Left renal cortex interstitium (tissue), 4 donors: ENCODE measurements around the gene SDK2. TPM values are rescaled to one million over a fixed set of nuclear protein-coding genes. Genes with fewer than 3 reads are reported as not detected.

ENCODE experiments used
- DNase-seq, 4 donors: peaks; one replicate each; pipeline ENCODE4 v3.0.0-alpha.2; 2013; ENCODE audit warnings: low read depth in 4 of 4, low spot score in 2 of 4, missing footprints in 1 of 4
- polyA plus RNA-seq, 4 donors: library from polyadenylated mRNA; unstranded; fragments of 120-200 nt; gene quantifications; one replicate each; pipeline ENCODE4 v1.2.1, GENCODE V29; 2013; ENCODE audit not compliant: insufficient read length in 4 of 4

Gene SDK2
- polyA plus RNA-seq, 4 donors, result 8.8 to 12.2 (median 9.9) TPM

GRCh38 chr17:73387746-73388577 is 256.3 kb downstream of the SDK2 start:
- no peak for DNase-seq

DNA sequence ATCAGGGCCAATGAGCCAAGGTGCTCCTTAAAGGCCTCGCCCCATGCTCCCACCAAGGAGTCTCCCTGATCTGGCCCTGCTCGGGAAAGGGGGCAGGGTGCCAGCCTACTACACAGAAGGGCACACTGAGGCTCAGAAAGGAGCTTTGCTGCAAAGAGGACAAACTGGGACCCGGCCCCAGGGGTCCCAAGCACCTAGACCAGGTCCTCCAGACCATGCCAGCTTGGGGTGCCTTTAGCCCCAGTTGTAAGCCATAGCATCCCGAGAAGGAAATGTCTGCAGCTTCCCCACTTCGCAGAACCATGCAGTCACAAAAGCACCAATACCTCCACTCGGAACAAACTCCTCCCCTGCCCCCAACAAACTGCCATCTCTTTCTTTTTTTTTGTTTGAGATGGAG is 257.7 kb downstream of the SDK2 start:
- no peak for DNase-seq

- no peak for DNase-seq
Measured at GRCh38 chr17:73384926-73385325, 259.3 kb downstream of the SDK2 start.

GRCh38 chr17:73380439-73381106 is 263.7 kb downstream of the SDK2 start:
- no peak for DNase-seq

- DNase-seq, result no peak
Measured at GRCh38 chr17:73379826-73380225, 264.4 kb downstream of the SDK2 start.

DNA sequence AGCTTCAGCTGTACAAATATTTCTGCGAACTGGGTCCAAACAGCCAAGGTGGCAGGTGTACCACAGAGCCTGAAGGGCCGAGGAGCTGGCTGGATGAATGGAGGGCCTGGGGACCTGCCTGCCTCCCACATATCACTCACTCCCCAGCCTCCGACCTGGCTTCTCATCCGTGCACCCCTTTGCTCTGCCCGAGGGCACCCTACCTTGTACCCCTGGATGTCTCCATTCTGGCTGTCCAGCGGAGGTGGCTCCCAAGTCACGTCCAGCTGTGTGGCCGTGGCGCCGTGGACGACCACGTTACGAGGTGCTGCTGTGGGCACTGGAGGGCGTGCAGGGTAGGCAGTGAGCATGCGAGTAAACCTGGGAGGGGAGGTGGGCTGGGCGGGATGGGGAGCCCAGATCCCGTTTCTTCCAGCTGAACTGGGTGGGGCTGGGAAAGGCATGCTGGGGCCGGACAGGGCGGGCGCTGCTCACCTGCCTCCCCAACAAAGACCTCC is 265.2 kb downstream of the SDK2 start:
- no peak for DNase-seq

GRCh38 chr17:73376636-73377035 is 267.6 kb downstream of the SDK2 start:
- no peak for DNase-seq

DNA sequence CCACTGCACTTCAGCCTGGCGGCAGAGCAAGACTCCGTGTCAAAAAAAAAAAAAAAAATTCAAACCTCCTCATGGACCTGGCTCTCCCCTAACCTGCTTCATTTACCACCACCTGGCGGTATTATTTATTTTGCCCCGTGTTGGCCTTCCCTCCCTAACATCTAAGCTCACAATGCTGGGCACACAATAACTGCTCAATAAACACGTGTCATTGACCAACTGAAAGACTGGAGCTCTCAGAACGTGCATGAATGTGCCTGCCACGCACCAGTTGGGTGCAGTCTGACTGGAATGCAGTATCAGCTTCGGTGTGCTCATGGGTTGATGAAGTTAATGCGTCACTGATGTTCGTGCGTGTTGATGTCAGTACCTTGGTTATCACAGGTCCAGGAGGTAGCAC is 268.1 kb downstream of the SDK2 start:
- DNase-seq, result no peak

DNA sequence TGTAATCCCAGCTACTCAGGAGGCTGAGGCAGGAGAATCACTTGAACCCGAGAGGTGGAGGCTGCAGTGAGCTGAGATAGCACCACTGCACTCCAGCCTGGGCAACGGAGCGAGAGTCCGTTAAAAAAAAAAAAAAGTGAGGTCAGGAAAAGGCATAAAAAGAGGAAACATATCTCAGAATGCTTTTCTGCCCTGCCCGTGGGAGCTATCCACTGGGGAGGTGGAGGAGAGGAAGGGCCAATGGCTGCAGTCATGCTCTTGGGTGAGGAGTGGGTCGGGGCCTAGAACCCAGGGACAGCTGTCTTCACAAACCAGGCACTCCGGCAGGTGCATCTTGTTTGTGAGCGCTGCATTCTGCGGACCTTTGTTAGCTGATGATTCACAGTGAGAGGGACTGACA is 272.4 kb downstream of the SDK2 start:
- no peak for DNase-seq

- DNase-seq, result no peak
Measured at GRCh38 chr17:73371285-73371684, 273.0 kb downstream of the SDK2 start.

DNA sequence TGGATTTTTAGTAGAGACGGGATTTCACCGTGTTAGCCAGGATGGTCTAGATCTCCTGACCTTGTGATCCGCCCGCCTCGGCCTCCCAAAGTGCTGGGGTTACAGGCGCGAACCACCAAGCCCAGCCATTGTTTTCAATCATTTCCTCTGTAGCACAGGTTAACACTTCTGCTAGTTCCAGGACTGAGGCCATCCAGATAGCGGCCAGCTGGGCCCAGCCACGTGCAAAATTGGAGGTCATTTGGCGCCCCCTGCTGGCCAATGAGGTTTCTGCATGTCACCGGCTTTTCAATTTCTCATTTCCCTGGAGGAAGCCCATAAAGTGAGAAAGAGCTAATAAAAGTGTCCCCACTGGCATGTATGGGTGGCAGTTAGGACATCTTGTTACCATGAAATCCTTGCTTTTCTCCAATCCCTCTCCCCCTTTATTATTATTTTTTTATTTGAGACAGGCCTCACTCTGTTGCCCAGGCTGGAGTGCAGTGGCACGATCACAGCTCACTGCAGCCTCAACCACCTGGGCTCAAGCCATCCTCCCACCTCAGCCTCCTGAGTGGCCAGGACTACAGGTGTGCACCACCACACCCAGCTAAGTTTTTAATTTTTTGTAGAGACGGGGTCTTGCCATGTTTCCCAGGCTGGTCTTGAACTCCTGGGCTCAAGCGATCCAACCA is 274.3 kb downstream of the SDK2 start:
- DNase-seq, result peak in 3 of 4 donors; percentile 52 to 75 (median 68)

- no peak for DNase-seq
Measured at GRCh38 chr17:73369111-73369521, 275.1 kb downstream of the SDK2 start.

- no peak for DNase-seq
Measured at GRCh38 chr17:73368085-73368631, 276.1 kb downstream of the SDK2 start.

DNA sequence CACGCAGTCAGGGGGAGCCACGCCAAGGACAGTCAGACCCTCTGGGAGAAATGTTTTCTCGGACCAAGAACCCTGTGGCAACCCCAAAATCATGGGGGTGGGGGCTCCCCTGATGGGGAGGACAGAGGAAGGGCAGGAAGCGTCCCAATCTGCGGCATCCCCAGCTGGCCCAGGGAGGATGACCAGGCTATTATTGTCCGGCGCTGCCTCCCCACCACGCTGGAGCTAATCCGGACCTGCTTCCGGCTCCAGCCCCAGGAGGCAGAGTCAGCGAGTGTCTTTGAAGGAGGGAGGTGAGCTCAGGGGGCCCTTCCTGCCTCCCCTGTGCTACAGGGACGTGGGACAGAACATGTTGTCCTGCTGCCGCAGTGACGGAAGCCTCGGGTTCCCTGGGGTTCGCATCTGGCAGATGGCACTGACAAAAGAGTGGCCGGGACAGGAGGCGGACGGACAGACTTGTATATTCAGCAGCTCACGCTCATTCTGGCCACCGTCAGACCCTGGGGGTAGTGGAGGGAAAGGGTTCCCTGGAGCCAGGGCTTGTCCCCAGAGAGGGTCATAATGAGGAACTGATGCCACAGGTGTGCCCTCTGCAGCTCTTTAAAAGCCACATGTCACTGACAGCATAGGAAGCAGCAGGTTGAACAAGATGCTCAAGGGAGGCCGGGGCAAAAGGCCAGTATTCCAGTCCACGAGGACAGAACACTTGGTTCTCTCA is 278.2 kb downstream of the SDK2 start:
- no peak for DNase-seq

DNA sequence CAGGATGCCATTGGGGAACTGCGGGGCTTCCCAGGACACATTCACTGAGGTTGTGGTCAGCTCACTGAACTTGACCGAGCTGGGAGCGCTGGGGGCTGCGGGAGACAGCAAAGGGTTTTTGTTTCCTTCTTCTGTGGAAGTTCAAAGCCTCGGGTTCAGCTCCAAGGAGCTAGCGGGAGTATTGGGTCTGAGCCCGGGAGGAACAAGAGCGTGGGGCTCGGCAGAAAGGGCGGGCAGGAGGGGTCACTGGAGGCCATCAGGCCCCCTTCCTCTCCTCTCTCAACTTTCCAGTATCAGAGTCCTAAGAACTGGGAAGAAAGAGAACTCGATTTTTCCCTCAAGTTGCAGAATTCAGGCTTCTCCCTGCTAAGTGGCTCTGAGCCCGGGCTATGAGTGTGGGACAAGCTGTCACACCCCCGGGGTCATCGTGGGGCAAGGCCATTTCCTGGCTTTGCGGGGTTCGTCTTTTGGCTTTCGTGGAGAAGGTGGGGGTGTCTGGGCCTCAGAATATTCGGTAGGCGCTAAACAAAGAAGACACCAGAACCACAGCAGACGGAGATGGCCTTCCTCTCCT is 278.9 kb downstream of the SDK2 start:
- no peak for DNase-seq

DNA sequence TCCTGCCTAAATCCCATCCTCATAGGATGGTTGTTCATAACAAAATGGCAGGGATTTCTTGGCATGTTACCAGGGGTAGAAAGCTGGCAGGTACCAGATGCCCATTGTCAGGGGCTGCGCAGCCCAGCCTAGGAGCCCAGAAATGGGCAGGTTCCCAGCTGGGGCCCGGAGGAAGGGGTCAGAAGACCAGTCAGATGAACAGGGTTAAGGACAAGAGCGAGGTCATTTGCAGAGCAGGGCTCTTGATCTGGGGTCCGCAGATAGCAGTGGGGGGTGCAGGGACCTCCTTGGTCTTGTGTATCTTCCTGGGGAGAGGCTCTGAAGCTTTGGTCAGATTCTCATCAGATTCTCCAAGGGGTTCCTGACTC is 280.1 kb downstream of the SDK2 start:
- no peak for DNase-seq

DNA sequence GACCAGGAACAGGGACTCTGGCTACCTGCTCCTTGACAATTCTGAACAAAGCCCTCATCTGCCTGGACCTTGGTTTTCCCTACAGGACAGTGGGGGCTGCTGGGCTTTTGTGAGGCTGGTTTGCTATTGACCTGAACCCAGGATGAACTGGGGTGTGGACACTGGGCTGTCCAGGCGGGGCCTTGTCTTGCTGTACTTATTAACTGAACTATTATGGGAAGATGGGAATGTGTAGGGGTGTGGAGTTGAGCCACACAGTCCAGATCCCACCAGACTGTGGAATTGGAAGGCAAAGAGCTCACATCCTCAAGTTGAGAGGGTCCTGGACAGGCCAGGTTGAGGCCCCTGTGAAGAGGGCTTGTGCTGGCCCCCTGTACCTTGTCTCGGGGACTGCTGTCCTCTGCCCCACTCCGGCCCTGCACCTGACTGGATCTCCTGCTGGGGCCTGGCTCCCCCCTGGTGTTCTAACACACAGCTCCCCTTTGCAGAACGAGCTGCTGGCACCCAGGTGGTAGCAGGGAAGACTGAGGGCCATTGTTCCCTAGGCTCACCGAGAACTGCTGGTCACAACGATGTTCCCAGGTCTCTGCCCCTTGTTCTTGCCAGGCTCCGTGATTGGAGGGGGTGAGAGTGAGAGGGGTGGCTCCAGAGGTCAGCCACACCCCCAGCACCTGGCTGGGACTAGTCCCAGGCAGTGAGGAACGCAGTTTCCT is 280.6 kb downstream of the SDK2 start:
- no peak for DNase-seq

DNA sequence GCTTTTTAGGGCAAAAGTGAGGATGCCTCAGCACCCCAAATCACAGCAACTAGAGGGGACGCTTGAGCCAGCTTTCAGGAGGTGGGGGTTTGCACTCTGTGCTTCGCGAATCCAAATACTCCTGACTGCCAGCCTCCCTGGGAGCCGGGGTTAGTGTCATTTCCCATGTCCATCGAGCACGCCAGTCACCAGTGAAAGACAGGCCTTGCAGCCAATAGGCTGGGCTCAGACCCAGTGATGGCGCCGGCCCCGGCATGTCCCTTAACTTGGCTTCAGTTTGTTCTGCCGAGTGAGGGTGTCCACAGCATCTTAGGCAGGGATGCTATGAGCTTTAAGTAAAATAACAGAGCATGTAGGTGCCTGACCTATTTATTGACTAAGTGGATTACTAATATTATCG is 281.5 kb downstream of the SDK2 start:
- no peak for DNase-seq

DNA sequence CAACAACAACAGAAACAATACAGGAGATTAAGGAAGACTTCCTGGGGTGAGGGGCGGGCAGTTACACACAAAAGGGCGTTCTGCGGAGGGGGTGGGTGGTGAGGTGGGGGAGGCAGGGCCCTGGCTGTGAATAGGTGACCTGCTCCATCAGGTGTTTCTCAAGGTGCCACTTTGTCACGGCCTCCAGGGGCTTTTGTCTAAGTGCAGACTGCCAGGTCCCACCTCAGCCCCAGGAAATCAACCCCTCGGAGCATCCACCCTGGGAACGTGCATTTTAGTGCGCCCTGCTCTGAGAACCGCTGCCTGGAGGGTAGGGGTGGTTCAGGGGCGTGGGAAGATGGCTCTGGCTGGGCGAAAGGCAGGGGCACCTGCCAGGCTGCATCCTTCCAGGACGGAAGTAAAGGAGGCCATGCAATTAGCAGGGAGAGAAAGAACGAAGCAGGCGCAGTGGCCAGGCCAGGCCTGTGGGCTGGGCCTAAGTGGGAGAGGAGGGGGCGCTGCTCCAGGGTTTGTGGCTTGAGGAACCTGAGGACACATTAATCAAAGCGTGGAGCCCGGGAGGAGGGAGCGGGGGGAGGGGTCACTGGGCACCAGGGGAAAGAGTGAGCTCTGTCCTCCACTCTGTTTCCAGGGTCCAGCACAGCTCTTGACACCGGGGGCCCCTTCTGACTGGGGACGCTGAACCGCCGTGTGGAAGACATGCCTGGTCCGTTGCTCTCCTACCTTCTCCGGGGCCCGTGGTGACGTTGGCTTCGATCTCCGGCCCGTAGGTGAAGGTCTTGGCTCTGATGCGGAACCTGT is 283.1 kb downstream of the SDK2 start:
- peak in 1 of 4 donors; percentile 62 for DNase-seq
